GM12878 (cell line): ENCODE measurements around the gene INIP. TPM values are rescaled to one million over a fixed set of nuclear protein-coding genes. Genes with fewer than 3 reads are reported as not detected.

Source experiments
- ATAC-seq: fragments of 200-7000 bp; cut with Tn5 transposase; 3 replicates; pipeline ENCODE4 v1.9.1; 2020; ENCODE audit warnings: mild to moderate bottlenecking, moderate library complexity
- BruUV-seq: library from RNA; stranded (reverse); fragments of 400-500 nt; replicated peaks from 2 replicates; lab custom pipeline; 2021; lab: Mats Ljungman, UMichigan
- CTCF ChIA-PET: fragments of 300-600 bp; sonication (Branson Sonifier 250); formaldehyde crosslinking; extraction: SDS; loops from one replicate; lab custom pipeline; 2021; ENCODE audit warnings: inconsistent platforms; lab: Yijun Ruan, JAX
- POLR2A ChIA-PET: fragments of 350-600 bp; formaldehyde crosslinking; extraction: SDS; loops from one replicate; lab custom pipeline; 2021; ENCODE audit warnings: inconsistent platforms; lab: Charles Lee
- RAD21 ChIA-PET: fragments of 300-600 bp; sonication (Branson Sonifier 250); formaldehyde crosslinking; loops from one replicate; lab custom pipeline; 2023; ENCODE audit warnings: antibody characterized with exemption; ENCODE audit not compliant: unreplicated experiment; lab: Charles Lee
- SMC1A ChIA-PET: fragments of 300-600 bp; sonication (Branson Sonifier 250); formaldehyde crosslinking; loops from one replicate; lab custom pipeline; 2023; ENCODE audit not compliant: unreplicated experiment, uncharacterized antibody; lab: Charles Lee
- DNase-seq: peaks from one replicate; pipeline ENCODE4 v3.0.0-alpha.2; 2011; ENCODE audit warnings: low read depth, low spot score
- FAIRE-seq: peaks from 3 replicates; lab custom pipeline; 2011; peaks lifted over from hg19 to GRCh38; lab: Jason Lieb, UNC
- H2AFZ ChIP-seq: 2 replicates; pipeline ENCODE4 v1.6.0; 2011; ENCODE audit warnings: low read depth, low read length, control low read depth; ENCODE audit not compliant: control insufficient read depth
- H3K27ac ChIP-seq: 2 replicates; pipeline ENCODE4 v1.5.1; 2011; ENCODE audit warnings: control low read depth; ENCODE audit not compliant: control insufficient read depth, insufficient read depth
- H3K27me3 ChIP-seq, 2 experiments: replicated peaks in 1 of 2; 2 replicates each; pipeline versions ENCODE4 v1.6.0 to v1.6.1; 2011; ENCODE audit warnings: low read length in 1 of 2; ENCODE audit not compliant: control insufficient read depth in 2 of 2, insufficient read depth in 2 of 2
- H3K36me3 ChIP-seq, 2 experiments: 2 replicates each; pipeline ENCODE4 v1.5.1; 2011; ENCODE audit warnings: low read length in 1 of 2; ENCODE audit not compliant: control insufficient read depth in 2 of 2, insufficient read depth in 2 of 2
- H3K4me1 ChIP-seq: 2 replicates; pipeline ENCODE4 v1.6.1; 2011; ENCODE audit warnings: mild to moderate bottlenecking, low read length, moderate library complexity, mixed read lengths; ENCODE audit not compliant: control insufficient read depth, insufficient read depth
- H3K4me2 ChIP-seq: 2 replicates; pipeline ENCODE4 v1.6.0; 2011; ENCODE audit warnings: control low read depth; ENCODE audit not compliant: control insufficient read depth, insufficient read depth
- H3K4me3 ChIP-seq: fragments of 200-600 bp; sonication (generic); 2 replicates; pipeline ENCODE4 v1.5.1; 2016
- H3K79me2 ChIP-seq: 2 replicates; pipeline ENCODE4 v1.6.0; 2011; ENCODE audit warnings: low read length; ENCODE audit not compliant: control insufficient read depth, insufficient read depth
- H3K9ac ChIP-seq: 2 replicates; pipeline ENCODE4 v1.8.0; 2011; ENCODE audit warnings: low read length, control low read depth, mixed read lengths; ENCODE audit not compliant: control insufficient read depth, insufficient read depth
- H3K9me3 ChIP-seq: replicated peaks from 3 replicates; pipeline ENCODE4 v1.5.1; 2011; ENCODE audit warnings: mild to moderate bottlenecking, low read length; ENCODE audit not compliant: control insufficient read depth, insufficient read depth
- H4K20me1 ChIP-seq: 2 replicates; pipeline ENCODE4 v1.6.0; 2011; ENCODE audit not compliant: control insufficient read depth, insufficient read depth
- CUX1 ChIP-seq: IDR thresholded peaks from 2 replicates; pipeline ENCODE4 v1.6.1; 2012; ENCODE audit warnings: improper control_type of control experiment, low read depth, low read length; ENCODE audit not compliant: insufficient replicate concordance
- ELK1 ChIP-seq: IDR thresholded peaks from 2 replicates; pipeline ENCODE4 v1.6.1; 2012; ENCODE audit warnings: low read depth, low read length, improper control_type of control experiment
- GABPA ChIP-seq: IDR thresholded peaks from 2 replicates; pipeline ENCODE4 v1.6.1; 2014; ENCODE audit warnings: antibody characterized with exemption, low read depth, mild to moderate bottlenecking, inconsistent platforms
- KDM1A ChIP-seq: fragments of 200-600 bp; sonication (generic); IDR thresholded peaks from 2 replicates; pipeline ENCODE4 v1.6.1; 2016; ENCODE audit warnings: borderline replicate concordance
- MXI1 ChIP-seq: fragments of 150-350 bp; IDR thresholded peaks from 2 replicates; pipeline ENCODE4 v1.6.1; 2011; ENCODE audit warnings: low read depth, mild to moderate bottlenecking, inconsistent platforms, low read length, improper control_type of control experiment
- NR2C2 ChIP-seq: IDR thresholded peaks from 2 replicates; pipeline ENCODE4 v1.6.1; 2011; ENCODE audit warnings: borderline replicate concordance, low read depth; ENCODE audit not compliant: control insufficient read depth, insufficient read length
- SREBF2 ChIP-seq: IDR thresholded peaks from 2 replicates; pipeline ENCODE4 v1.6.1; 2012; ENCODE audit warnings: mild to moderate bottlenecking, low read length
- TBL1XR1 ChIP-seq: IDR thresholded peaks from 2 replicates; pipeline ENCODE4 v1.6.1; 2012; ENCODE audit warnings: low read depth, low read length, improper control_type of control experiment
- WGBS: methylation state at CpG from one replicate; pipeline ENCODE4 v1.1.6; 2016; ENCODE audit warnings: low lambda C conversion rate; ENCODE audit not compliant: insufficient replicate concordance, insufficient coverage; ENCODE audit errors: missing lambda C conversion rate; 5-methylcytosine and 5-hydroxymethylcytosine counted together
- in situ Hi-C: fragments of 300-500 bp; cut with MboI; formaldehyde crosslinking; loops from 9 replicates; pipeline ENCODE4 v1.14.3; 2018; ENCODE audit warnings: mixed read lengths
- intact Hi-C: fragments of 100-400 bp; cut with micrococcal nuclease; formaldehyde crosslinking; loops from one replicate; pipeline ENCODE4 v1.14.2; 2022; ENCODE audit not compliant: unreplicated experiment
- polyA plus RNA-seq, 11 experiments: library from polyadenylated mRNA; depleted of rRNA in 4 of 11; unstranded in 6 of 11; stranded (reverse) in 5 of 11; fragments of >200 nt; fragmentation: Nextera tagmentation in 4 of 11; fragmentation: Illumina TruSeq in 1 of 11; extraction: Ambion mirVana in 4 of 11; extraction: Trizol in 1 of 11; gene quantifications; 1 replicate in 1 of 11; 2 replicates in 10 of 11; pipeline versions ENCODE4 v1.2.1 to v1.2.3, GENCODE V29; 2011 to 2016; ENCODE audit warnings: inconsistent platforms in 2 of 11, missing spikeins in 2 of 11, low read depth in 1 of 11
- total RNA-seq, 4 experiments: library from RNA; depleted of rRNA in 3 of 4; stranded (reverse); fragments of >200 nt in 3 of 4; fragmentation: Illumina TruSeq in 1 of 4; extraction: Trizol in 1 of 4; gene quantifications; 2 replicates each; pipeline versions ENCODE4 v1.2.1 to v1.2.3, GENCODE V29; 2013 to 2021
- TF ChIP-seq, protein P1 (sequence below): IDR thresholded peaks from 2 replicates; pipeline ENCODE4 v1.6.1; 2012; ENCODE audit warnings: low read length, inconsistent platforms
- TF ChIP-seq, protein P2 (sequence below): fragments of 450-650 bp; IDR thresholded peaks from 2 replicates; pipeline ENCODE4 v1.6.1; 2017; ENCODE audit warnings: borderline replicate concordance

Gene INIP
- total and polyA plus RNA-seq, 10 of the 15 experiments (the other 5 are each of a cell fraction or from before 2014, with no cell fraction given) = 18.9 to 66.5 (median 37.7) TPM

DNA sequence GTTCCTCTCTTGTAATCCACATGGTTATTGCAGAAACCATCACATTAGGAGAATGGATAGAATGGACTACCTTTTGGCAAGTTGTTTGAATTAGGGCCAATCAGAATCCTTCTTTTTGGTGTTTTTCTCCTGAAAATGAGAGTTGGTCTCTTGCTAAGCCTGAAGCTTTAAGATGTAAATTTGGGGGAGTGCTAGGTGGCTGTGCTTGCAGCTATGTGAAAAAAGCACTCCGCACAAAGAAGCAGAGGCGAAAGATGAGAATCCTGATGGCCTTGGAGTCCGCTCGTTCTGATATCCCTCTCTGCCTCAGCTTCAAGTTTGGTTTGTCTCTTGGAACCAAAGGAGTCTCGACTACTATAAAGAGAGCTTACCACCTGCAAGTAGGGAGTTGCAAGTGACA is 63.6 kb downstream of the INIP start:
- H3K27ac ChIP-seq = no peak overlapping the region
- no peaks in the 10 kb centered on the region for H3K36me3 ChIP-seq
- 86% methylated on average over 5 of the region's 5 CpGs for WGBS
- BruUV-seq = no TSS peak
- ChIA-PET SMC1A (interaction anchor here (0.7 kb wide), 1 partner anchor 12 kb away, joined by 3 read pairs; no protein-coding TSS in a partner anchor), CTCF (no interaction called here), POLR2A (no interaction called here), RAD21 (no interaction called here)
- in situ Hi-C loops = no loop called here
- H3K27me3 ChIP-seq = no peaks in the 10 kb centered on the region
- no peak overlapping the region for H3K4me3 ChIP-seq
- H3K9ac ChIP-seq = no peak overlapping the region
- no peak overlapping the region for H3K4me2 ChIP-seq
- TF ChIP-seq, protein P1, sequence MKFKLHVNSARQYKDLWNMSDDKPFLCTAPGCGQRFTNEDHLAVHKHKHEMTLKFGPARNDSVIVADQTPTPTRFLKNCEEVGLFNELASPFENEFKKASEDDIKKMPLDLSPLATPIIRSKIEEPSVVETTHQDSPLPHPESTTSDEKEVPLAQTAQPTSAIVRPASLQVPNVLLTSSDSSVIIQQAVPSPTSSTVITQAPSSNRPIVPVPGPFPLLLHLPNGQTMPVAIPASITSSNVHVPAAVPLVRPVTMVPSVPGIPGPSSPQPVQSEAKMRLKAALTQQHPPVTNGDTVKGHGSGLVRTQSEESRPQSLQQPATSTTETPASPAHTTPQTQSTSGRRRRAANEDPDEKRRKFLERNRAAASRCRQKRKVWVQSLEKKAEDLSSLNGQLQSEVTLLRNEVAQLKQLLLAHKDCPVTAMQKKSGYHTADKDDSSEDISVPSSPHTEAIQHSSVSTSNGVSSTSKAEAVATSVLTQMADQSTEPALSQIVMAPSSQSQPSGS = no peak
- TF ChIP-seq TBL1XR1 = no peak
- TF ChIP-seq NR2C2 = no peak
- TF ChIP-seq MXI1 = no peak
- TF ChIP-seq, protein P2, sequence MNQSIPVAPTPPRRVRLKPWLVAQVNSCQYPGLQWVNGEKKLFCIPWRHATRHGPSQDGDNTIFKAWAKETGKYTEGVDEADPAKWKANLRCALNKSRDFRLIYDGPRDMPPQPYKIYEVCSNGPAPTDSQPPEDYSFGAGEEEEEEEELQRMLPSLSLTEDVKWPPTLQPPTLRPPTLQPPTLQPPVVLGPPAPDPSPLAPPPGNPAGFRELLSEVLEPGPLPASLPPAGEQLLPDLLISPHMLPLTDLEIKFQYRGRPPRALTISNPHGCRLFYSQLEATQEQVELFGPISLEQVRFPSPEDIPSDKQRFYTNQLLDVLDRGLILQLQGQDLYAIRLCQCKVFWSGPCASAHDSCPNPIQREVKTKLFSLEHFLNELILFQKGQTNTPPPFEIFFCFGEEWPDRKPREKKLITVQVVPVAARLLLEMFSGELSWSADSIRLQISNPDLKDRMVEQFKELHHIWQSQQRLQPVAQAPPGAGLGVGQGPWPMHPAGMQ = no peak
- TF ChIP-seq CUX1 = no peak
- no peak for TF ChIP-seq ELK1
- TF ChIP-seq GABPA = no peak
- TF ChIP-seq KDM1A = no peak
- TF ChIP-seq SREBF2 = no peak
- no peak overlapping the region for H2AFZ ChIP-seq
- H4K20me1 ChIP-seq = no peaks in the 10 kb centered on the region
- intact Hi-C loops = no loop called here
- DNase-seq (no peak), FAIRE-seq (no peak), ATAC-seq (no peak)
- no peaks in the 10 kb centered on the region for H3K4me1 ChIP-seq
- no peaks in the 10 kb centered on the region for H3K79me2 ChIP-seq
- H3K9me3 ChIP-seq = no peaks in the 10 kb centered on the region; the same call in 2 of the 3 replicates
